Ramos (cell line): ENCODE measurements around the gene CEP85L.

Source experiments
- in situ Hi-C: fragments of 300-500 bp; cut with MboI; formaldehyde crosslinking; loops from one replicate; pipeline ENCODE4 v1.14.3; 2022; ENCODE audit warnings: low sequenced_read_pairs; ENCODE audit not compliant: unreplicated experiment

The CEP85L gene

DNA sequence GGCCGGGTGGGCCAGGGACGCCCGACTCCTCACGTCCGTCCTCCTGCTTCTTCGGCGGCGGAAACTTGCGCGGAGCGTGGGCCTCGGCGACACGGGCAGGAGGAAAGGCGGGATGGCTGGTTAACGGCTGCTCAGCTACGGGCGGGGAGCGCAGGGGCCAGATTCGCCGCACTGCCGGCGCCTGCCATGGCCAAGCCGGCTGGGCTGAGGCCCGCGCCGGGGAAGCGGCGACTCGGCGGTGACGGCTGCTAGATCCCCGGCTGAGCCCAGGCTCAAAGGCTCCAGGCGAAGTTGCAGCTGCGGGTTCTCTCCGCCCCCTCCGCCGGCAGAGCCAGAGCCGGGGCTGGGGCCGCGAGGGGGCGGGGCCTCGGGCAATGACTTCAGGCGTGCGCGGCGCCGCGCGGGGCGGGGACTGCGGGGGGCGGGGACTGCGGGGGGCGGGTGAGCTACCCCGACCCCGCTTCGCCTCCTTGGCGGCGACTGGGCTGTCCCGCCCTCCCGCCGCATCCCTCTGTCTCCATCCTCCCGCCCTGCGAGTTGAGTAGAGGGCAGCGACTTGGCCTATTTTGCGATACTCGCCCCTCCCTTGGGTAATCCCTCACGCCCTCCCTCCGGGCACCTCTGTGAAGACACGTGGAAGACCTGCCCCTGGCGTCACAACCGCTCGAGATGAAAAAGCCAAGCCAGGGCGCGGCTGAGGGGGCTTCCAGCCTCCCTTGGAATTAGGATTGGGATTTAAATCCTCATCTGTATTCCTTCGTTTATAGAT is at the start of gene CEP85L:
TSS of gene CEP85L (minus strand) at position 310 of the 769 bp plus-strand sequence. CDS start 322 bp downstream, outside the sequence.
- in situ Hi-C loops, result no loop called here

DNA sequence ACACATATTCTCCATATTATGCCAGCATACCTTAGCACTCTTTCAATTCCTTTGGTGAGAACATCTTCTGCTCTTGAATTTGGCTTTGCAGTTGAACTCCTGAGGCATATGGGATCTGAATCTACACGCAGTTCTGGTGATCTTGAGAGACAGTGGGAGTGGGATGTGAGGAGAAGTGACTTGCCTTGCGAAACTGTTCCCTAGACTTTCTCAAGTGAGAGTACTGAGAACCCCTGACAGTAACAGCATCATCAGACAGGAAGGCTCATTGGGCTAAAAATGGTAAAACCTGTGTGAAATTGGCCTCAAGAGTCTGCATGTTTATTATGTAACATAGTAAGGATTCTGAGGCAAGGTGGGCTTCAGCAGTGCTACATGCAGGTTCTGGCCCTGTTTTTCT is 49.1 kb upstream of the CEP85L start:
- in situ Hi-C loops, result no loop called here

DNA sequence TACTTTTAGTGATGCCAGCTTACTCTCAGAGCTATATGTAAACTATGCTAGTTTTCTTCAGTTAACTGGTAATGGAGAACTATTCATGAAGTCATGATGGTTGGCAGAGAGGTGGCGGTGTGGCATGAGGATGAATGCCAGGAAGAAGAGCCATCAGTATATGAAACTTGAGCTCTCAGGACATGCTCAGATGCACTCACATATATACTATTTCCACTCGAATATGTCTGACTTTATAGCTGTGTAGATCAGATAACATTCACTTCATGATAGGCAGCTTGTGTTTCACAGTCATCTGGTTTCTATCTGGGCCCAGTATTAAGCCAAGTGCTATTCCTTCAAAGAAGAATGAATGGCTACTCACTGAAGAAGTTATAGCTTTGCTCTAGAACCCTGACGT is 46.2 kb upstream of the CEP85L start:
- in situ Hi-C loops, result no loop called here

DNA sequence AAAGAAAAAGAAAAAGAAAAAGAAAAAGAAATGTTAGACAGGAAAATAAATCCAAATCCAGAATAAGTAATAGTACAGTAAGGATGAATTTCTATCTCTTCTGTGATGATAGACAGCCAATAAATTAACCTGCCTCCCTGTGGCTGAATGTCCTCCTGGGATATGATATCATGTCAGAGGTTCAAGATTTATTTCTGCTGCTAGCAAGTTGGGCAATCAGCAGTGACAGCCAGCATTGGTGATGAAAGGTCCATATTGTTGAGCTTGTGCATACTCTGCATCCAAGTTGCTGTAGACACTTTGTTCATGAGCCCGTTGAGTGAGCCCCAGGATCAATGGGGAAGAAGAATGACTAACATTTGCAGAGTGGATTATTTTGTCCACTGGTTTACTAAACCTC is 44.9 kb upstream of the CEP85L start:
- in situ Hi-C loops, result no loop called here

DNA sequence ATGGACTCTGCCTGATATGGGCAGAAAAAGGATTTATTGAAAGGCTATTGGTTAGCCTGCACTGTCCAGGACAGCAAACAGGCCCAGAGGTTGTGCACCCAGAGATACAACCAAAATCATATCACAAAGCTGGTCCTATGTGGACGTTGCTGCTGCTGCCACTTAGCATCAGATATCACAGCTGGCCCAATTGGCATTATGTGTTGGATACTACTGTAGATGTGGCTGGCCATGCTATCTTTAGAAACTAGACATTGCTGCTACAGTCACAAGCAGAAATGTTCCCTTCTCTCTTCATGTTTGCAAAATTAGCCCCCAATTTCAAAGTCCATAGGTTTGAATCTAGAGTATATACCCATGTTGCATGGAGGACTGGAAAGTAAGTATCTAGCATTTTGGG is 42.2 kb upstream of the CEP85L start:
- in situ Hi-C loops, result no loop called here

DNA sequence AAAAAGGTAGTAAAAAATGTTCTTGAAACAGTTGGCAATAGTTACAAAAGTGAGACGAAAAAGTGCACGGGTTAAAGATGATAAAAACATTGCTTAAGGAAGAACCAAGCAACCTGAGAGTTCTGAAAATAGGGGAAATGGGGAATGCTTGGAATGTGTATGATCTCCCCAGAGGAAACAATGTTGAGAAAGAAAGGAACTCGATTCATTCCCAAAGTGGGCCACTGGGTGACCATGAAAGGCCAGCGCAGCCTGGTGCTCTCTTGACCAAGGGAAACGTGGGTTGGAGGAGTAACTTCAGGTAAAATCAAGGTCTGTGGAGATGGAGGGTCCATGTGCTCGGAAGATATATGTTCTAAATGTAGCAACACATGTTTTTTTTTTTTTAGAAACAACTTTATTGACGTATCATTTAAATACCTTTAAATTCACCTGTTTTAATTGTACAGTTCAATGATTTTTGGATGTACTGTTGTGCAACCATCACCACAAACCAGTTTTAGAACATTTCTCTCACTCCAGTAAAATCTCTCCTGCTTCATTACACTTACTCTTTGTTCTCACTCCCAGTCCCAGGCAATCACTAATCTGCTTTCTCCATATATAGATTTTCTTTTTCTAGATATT is 34.5 kb upstream of the CEP85L start:
- in situ Hi-C loops, result no loop called here

DNA sequence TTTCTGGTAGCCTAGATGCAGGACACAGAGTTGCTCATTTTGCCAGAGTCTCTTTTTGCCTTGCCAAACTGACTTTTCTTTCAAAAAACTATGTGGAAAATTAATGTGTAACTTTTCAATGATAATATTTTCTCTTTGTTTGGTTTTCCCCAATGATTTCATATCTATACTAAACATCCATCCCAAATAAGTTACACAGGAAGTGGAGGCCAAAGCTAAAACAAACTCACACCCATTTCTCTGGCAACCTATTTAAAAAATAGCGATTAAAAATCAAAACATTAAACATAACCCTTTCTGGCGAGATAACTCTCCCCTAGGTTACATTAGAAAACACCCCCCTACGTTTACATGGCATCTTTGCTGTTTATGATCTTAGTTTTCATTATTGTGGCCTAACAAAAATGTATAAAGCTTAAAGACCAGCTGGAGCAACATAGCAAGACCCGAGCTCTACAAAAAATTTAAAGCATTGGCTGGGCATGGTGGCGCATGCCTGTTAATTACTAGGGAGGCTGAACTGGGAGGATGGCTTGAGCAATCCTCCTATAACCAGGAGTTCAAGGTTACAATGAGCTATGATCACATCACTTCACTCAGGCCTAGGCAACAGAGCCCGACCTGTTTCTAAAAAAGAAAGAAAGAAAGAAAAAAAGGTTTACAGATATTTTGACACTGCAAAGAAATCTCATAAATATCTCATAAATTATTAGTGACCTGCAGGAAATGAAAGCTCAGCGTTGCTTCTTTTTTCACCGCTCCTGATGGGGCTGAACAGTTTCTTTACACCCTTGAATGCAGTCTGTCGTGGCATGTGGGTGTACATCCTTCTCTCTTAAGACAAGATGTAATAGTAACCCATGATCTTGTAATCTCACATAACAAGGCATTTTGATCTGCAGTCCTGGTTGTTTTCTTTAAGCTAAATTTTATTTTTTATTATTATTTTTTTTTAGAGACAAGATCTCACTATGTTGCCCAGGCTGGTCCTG is 32.8 kb upstream of the CEP85L start:
- in situ Hi-C loops, result no loop called here

DNA sequence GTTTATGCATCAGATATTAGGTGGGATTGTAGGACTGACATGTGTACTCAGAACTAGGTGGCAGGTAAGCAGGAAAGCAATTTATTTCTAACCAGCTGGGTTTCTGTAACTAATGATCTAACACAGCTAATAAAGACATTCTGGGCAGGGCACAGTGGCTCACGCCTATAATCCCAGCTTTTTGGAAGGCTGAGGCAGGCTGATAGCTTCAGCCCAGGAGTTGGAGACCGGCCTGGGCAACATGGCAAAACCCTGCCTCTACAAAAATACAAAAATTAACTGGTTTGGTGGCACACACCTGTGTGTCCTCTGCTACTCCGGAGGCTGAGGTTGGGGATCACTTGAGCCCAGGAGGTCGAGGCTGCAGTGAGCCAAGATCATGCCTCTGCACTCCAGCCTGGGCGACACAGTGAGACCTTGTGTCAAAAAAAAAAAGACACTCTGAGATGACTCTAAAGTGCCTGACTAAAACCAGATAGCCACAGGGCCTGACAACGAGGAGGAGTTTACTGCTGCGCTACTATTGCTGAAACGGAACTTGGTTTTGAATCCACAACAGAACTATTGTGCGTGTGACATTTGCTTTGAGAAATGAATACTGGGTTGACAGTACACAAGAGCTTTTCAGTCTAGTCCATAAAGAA is 29.2 kb upstream of the CEP85L start:
- in situ Hi-C loops, result no loop called here

DNA sequence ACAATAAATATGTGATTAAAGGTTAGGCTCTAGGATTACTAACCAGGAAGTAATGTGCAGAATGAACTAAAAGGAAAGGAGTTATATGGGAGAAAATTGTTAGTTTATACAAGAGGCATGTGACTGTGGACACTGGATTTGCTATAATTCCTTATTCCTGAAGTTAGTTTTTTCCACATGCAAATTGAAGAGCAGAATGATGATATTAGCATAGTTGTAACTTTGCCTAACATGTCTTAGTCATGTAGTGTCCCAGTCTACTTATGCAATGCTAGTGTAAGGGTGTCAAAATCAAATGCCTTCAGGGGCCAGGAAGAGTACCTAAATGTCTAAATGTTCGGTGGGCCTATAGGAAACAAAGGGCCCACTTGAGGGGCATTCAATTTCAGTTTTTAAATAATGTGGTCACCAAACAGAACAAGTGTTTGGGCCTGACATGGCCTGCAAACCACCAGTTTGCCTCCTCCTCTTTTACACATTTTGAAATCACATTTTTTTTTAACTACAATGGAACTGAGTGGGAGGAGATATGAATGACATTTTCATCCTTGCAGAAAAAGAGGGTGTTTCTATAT is 28.0 kb upstream of the CEP85L start:
- in situ Hi-C loops, result no loop called here

DNA sequence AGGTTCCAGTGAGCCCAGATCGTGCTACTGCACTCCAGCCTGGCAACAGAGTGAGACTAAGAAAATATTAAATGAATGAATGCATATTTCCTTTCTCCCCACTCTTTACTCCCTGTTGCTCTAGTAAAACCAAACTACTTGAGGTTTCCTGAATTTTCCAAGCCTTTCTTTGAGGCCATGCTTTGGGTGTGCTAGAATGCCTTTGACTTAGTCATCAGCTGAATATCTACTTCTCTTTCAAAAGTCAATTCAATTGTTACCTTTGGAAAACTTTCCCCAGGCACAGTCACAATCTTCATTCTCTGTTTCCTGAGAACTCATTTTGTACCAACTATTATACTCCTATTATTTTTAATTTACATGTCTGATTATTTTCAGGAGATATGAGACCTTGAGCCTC is 27.5 kb upstream of the CEP85L start:
- in situ Hi-C loops, result no loop called here

DNA sequence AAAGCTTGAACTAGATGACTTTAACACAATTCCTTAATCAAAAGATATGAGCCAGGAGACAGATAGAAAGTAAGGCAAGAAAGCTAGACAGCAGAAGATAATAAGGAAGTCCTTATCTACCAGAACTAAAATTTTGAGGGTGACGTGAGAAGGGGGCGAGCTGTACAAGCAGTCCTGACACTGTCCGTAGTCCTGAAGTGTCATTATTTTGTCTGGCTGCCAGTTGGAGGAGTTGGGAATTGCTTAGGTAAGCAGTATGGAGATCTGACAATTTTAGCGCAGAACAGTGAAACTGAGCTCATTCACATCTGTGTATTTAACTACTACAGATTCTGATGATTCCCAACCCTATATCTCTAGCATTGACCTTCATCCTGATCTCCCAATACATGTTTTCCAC is 25.8 kb upstream of the CEP85L start:
- in situ Hi-C loops, result no loop called here

DNA sequence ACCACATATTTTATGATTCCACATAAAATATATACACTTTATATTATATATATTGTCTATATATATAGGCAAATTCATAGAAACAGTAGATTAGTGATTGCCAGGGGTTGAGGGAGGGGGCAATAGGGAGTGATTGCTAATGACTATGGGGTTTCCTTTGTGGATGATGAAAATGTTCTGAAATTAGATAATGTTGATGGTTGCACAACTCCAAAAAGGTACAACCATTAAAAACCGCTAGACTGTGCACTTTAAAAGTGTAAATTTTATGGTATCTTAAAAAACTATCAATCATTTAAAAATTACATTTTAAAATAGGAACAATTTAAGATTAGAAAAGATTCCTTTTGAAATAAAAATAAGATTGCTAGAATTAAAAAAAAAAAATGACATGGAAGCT is 23.8 kb upstream of the CEP85L start:
- in situ Hi-C loops, result no loop called here

DNA sequence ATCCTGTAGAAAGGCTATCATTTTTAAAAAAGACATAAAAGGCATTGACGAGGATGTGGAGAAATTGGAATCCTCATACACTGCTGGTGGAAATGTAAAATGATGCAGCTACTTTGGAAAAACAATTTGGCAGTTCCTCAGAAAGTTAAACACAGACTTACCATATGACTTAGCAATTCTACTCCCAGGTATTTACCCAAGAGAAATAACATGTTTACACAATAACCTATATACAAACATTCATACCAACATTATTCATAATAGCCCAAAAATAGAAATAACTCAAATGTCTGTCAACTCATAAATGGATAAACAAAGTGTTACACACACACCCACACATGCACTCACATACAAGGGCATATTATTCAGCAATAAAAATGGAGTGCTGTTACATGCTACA is 23.4 kb upstream of the CEP85L start:
- in situ Hi-C loops, result no loop called here

DNA sequence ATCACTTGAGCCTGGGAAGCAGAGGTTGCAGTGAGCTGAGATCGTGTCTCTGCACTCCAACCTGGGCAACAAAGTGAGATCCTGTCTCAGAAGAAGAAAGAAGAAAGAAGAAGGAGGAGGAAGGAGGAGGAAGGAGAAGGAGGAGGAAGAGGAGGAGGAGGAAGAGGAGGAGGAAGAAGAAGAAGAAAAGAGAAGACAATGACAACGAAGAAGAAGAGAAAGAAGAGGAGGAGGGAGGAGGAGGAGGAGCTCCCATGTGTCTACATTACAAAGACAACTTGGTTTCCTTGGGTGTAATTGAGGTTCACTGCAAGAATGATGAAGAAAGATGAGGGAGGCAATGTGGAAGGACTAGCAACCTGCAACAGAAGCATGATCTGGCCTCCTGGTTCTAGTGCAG is 21.3 kb upstream of the CEP85L start:
- in situ Hi-C loops, result no loop called here

DNA sequence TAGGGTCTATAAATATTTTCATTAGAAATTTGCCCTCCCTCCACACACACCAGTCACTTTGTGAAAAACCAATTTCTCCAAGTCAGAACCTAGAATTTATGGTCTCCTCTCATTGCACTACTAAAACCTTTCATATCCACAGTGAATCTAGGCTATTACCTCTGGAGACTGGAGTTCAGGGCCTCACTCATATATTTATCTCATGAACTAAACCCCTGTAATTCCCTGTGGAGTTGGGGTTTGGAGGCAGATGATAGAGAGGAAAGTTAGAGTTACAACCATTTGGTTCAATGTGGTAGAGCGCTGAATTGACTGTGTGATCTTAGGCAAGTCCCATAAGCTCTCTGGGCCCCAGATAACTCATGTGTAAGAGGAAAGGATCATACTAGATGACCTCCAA is 18.2 kb upstream of the CEP85L start:
- in situ Hi-C loops, result no loop called here

DNA sequence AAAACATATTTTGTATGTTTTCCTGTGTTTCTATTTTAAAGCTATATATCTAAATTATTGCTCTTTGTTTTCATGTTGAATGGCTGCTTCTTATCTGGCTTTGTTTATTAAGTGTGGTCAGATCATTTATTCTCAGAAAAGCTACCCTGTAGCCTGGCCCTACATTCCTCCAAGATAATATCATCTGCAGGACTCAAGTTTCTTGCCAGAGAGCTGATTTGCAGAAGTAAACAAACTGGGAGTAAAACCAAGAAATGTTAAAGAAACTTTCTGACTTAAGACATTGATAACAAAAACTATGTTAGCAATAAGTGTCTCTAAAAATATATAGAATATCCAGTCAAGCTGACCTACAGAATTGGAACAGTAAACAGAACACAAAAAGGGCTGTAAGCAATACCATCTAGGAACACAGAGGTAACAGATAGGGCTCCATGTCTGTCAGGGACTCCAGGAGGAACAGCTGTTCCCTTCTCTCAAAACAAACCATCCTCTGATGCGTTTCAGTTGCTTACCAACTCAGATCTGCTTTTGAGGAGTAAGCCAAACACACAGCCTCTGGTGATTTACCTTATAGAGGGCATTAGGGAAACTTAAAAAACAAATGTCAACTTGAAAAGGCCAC is 17.5 kb upstream of the CEP85L start:
- in situ Hi-C loops, result no loop called here

DNA sequence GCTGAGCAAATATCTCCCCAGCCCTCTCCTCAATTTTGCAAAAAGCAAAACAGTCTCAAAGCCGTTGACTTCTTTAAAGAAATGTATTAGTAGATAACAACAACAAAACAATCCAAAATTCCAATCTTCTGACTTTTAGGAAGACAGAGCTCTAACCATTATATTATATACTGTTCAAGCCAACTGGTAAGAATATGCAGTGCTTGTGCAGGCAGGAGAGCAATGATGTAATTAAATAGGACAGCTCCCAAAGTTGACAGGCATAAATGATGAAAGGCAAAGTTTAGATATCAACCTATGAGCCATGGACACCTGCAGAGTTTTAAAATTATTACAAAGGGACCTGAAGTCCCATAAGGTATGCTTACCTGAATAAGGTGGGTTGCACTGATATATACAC is 16.6 kb upstream of the CEP85L start:
- in situ Hi-C loops, result no loop called here

DNA sequence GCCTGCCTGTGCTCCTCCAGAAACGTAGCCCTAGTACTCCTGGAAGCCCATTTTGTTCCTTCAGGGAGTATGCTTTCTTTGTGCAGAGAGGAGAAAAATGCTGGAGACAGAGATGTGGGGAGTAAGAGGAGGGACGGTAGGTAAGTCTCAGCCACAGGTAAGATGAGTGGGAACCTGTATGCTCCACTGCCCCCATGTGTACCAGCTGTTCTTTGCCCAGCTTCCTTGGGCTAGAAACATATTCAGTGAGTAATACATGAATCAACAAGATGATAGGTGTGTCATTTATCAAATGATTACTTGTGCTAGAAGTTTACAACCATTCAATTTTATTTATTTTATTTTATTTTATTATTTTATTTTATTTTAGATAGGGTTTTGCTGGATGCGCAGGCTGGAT is 13.6 kb upstream of the CEP85L start:
- in situ Hi-C loops, result no loop called here
